ACHN (cell line): Measurements from ENCODE around the gene MVB12B.
A peak's percentile ranks its signal among the peaks of the same experiment; 100 is the strongest.
"Not testable (repeated sequence)": the region's sequence is repeated elsewhere in the genome, so short reads cannot be mapped to it uniquely, and the experiment has no call there.

ENCODE experiments used
- DNase-seq: peaks from one replicate; pipeline ENCODE4 v3.0.0-alpha.2; 2015
- in situ Hi-C: cut with HindIII; loops from 2 replicates; pipeline ENCODE4 v1.10.0; 2017; ENCODE audit warnings: low sequenced_read_pairs, low pct_ligation_motif_present, low pct_unique_long_range_greater_than_20kb

MVB12B gene

GRCh38 chr9:126326228-126327005 lies at the start of gene MVB12B:
Gene MVB12B (plus strand): TSS chr9:126326829. CDS start chr9:126326930, 101 bp downstream.
- in situ Hi-C loops: no loop called here
- DNase-seq: peak; percentile 28

GRCh38 chr9:126283799-126284465 lies 42.7 kb upstream of the MVB12B start:
- DNase-seq: no peak
- in situ Hi-C loops: no loop called here

- DNase-seq, in situ Hi-C loops: not testable (repeated sequence)
Measured at GRCh38 chr9:126285652-126286051, 41.0 kb upstream of the MVB12B start.

- in situ Hi-C loops: no loop called here
- no peak for DNase-seq
Measured at GRCh38 chr9:126287166-126287866, 39.3 kb upstream of the MVB12B start.

- in situ Hi-C loops: no loop called here
- DNase-seq: no peak
Measured at GRCh38 chr9:126290871-126291270, 35.8 kb upstream of the MVB12B start.

GRCh38 chr9:126291925-126292324 lies 34.7 kb upstream of the MVB12B start:
- in situ Hi-C loops: no loop called here

GRCh38 chr9:126292736-126293521 lies 33.7 kb upstream of the MVB12B start:
- in situ Hi-C loops: no loop called here
- no peak for DNase-seq

More at GRCh38 chr9:126291925-126292324, 34.7 kb upstream of the MVB12B start:
- DNase-seq: no peak

GRCh38 chr9:126293522-126293889 lies 33.1 kb upstream of the MVB12B start:
- in situ Hi-C loops: no loop called here
- DNase-seq: no peak

- no peak for DNase-seq
- in situ Hi-C loops: no loop called here
Measured at GRCh38 chr9:126294331-126295081, 32.1 kb upstream of the MVB12B start.

GRCh38 chr9:126295082-126295477 lies 31.5 kb upstream of the MVB12B start:
- no peak for DNase-seq
- in situ Hi-C loops: no loop called here

- in situ Hi-C loops: no loop called here
- no peak for DNase-seq
Measured at GRCh38 chr9:126295516-126295915, 31.1 kb upstream of the MVB12B start.

- in situ Hi-C loops: no loop called here
- no peak for DNase-seq
Measured at GRCh38 chr9:126295936-126296600, 30.6 kb upstream of the MVB12B start.

GRCh38 chr9:126296687-126297086 lies 29.9 kb upstream of the MVB12B start:
- no peak for DNase-seq
- in situ Hi-C loops: no loop called here

- in situ Hi-C loops: no loop called here
- no peak for DNase-seq
Measured at GRCh38 chr9:126297661-126298060, 29.0 kb upstream of the MVB12B start.

- no peak for DNase-seq
- in situ Hi-C loops: no loop called here
Measured at GRCh38 chr9:126298063-126298801, 28.4 kb upstream of the MVB12B start.

- in situ Hi-C loops: no loop called here
- DNase-seq: no peak
Measured at GRCh38 chr9:126299706-126300276, 26.8 kb upstream of the MVB12B start.

- in situ Hi-C loops: no loop called here
- no peak for DNase-seq
Measured at GRCh38 chr9:126301196-126301595, 25.4 kb upstream of the MVB12B start.
